NCI-H510A treated with DMSO at 0.1 percent for 48 hours (cell line): ENCODE results near the gene IRS2.

Experiments
- DNase-seq: peaks from one replicate; lab custom pipeline; 2025; lab: John Stamatoyannopoulos, UW

The IRS2 gene

GRCh38 chr13:109807345-109807744 lies 21.0 kb upstream of the IRS2 start:
- no peak for DNase-seq

- no peak for DNase-seq
Measured at GRCh38 chr13:109804654-109805053, 18.3 kb upstream of the IRS2 start.

- peak; percentile 33 for DNase-seq
Measured at GRCh38 chr13:109803825-109804224, 17.4 kb upstream of the IRS2 start.

GRCh38 chr13:109802936-109803335 lies 16.6 kb upstream of the IRS2 start:
- peak; percentile 57 for DNase-seq

GRCh38 chr13:109795011-109795410 lies 8.6 kb upstream of the IRS2 start:
- no peak for DNase-seq

- DNase-seq: no peak
Measured at GRCh38 chr13:109794095-109794494, 7.7 kb upstream of the IRS2 start.

GRCh38 chr13:109792416-109793059 lies 6.2 kb upstream of the IRS2 start:
- DNase-seq: no peak

GRCh38 chr13:109790942-109791605 lies 4.7 kb upstream of the IRS2 start:
- peak; percentile 79 for DNase-seq

GRCh38 chr13:109790086-109790485 lies 3.7 kb upstream of the IRS2 start:
- no peak for DNase-seq

GRCh38 chr13:109789262-109789661 lies 2.9 kb upstream of the IRS2 start:
- no peak for DNase-seq

- DNase-seq: no peak
Measured at GRCh38 chr13:109788372-109789111, 2.2 kb upstream of the IRS2 start.

GRCh38 chr13:109787135-109787954 lies 962 bp upstream of the IRS2 start:
- peak; percentile 43 for DNase-seq

- DNase-seq: no peak
Measured at GRCh38 chr13:109785892-109786450, 412 bp downstream of the IRS2 start.

- DNase-seq: peak; percentile 40
Measured at GRCh38 chr13:109785141-109785891, 1.1 kb downstream of the IRS2 start.

- DNase-seq: peak; percentile 60
Measured at GRCh38 chr13:109784590-109785140, 1.7 kb downstream of the IRS2 start.

- no peak for DNase-seq
Measured at GRCh38 chr13:109783815-109784589, 2.4 kb downstream of the IRS2 start.

- DNase-seq: no peak
Measured at GRCh38 chr13:109783447-109783814, 3.0 kb downstream of the IRS2 start.

- no peak for DNase-seq
Measured at GRCh38 chr13:109782823-109783431, 3.5 kb downstream of the IRS2 start.

GRCh38 chr13:109782066-109782822 lies 4.1 kb downstream of the IRS2 start:
- no peak for DNase-seq
